H1 (cell line): ENCODE measurements around the gene DOCK3. TPM values are rescaled to one million over a fixed set of nuclear protein-coding genes. Genes with fewer than 3 reads are reported as not detected.

Experiments used
- ATF2 ChIP-seq: IDR thresholded peaks from 2 replicates; pipeline ENCODE4 v1.6.1; 2012; ENCODE audit warnings: low read length, inconsistent platforms
- JUND ChIP-seq: IDR thresholded peaks from 2 replicates; pipeline ENCODE4 v1.6.1; 2011; ENCODE audit warnings: mild to moderate bottlenecking, improper control_type of control experiment, low read length
- POLR2A ChIP-seq, 2 experiments: IDR thresholded peaks; 1 replicate in 1 of 2; 2 replicates in 1 of 2; pipeline ENCODE4 v1.6.1; 2011; ENCODE audit warnings: low read depth in 2 of 2, low read length in 2 of 2, mild to moderate bottlenecking in 2 of 2; ENCODE audit errors: control extremely low read depth in 1 of 2
- polyA plus RNA-seq, 7 experiments: library from polyadenylated mRNA; depleted of rRNA in 3 of 7; stranded (reverse) in 5 of 7; unstranded in 2 of 7; fragments of >200 nt in 5 of 7; fragments of 200-250 nt in 2 of 7; gene quantifications; 1 replicate in 5 of 7; 2 replicates in 1 of 7; 4 replicates in 1 of 7; pipeline versions ENCODE4 v1.2.1 to v1.2.3, GENCODE V29; 2011 to 2013; ENCODE audit warnings: missing spikeins in 2 of 7, mixed read lengths in 2 of 7
- total RNA-seq: library from RNA; stranded (reverse); fragmentation: NEBNext Ultra II Directional; extraction: Animal tissue kit (Norgen Biotek cat#: 25700); gene quantifications from 2 replicates; pipeline ENCODE4 v1.2.1, GENCODE V29; 2021
- TF ChIP-seq, protein P1 (sequence below): IDR thresholded peaks from 2 replicates; pipeline ENCODE4 v1.6.1; 2011; ENCODE audit warnings: low read depth, mild to moderate bottlenecking, low read length; ENCODE audit not compliant: insufficient read depth
- TF ChIP-seq, protein P2 (sequence below): IDR thresholded peaks from 2 replicates; pipeline ENCODE4 v1.6.1; 2012; ENCODE audit warnings: inconsistent platforms

The DOCK3 gene
- total and polyA plus RNA-seq, 2 of the 8 experiments (the other 6 are each of a cell fraction or from before 2014, with no cell fraction given) = 2.7 to 5.0 TPM

DNA sequence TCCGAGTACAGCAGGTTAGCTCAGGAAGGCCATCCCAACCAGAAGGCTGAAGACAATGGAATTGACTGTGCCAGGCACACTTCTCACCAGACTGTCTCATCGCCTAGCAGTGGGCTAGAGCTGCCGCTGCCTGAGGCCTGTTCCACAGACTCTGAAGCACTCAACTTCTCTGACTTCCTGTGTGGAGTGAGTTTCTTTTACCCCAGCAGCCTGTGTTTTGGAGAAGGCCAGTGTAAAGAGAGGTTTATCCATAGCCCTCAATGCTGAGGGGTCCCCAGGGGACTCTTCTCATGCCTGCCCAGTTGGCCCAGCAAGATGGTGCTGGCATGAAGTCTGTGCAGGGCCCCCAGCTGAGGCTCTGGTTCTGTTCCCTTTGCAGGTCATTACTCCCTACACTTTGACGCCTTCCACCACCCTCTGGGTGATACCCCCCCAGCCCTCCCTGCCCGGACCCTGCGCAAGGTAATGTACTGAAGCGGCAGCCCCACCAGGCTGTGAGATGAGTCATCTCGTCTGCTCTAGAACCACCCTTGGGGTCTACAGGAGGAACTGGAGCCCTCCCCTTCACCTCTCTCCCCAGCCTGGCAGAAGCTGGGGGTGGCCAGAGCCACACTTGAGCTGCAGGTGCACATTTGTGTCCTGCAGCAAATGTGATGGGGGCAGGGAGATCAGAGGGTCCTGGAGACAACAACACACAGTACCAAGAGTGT is 705.2 kb downstream of the DOCK3 start (continued):
- TF ChIP-seq ATF2 (no peak), POLR2A (IDR thresholded peaks at IDR 0.05; ENCODE audit: control extremely low read depth in 1 of 2, low read depth in 2 of 2, low read length in 2 of 2) (no peak), JUND (no peak)
- TF ChIP-seq, protein P1, sequence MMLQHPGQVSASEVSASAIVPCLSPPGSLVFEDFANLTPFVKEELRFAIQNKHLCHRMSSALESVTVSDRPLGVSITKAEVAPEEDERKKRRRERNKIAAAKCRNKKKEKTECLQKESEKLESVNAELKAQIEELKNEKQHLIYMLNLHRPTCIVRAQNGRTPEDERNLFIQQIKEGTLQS = no peak
- TF ChIP-seq, protein P2, sequence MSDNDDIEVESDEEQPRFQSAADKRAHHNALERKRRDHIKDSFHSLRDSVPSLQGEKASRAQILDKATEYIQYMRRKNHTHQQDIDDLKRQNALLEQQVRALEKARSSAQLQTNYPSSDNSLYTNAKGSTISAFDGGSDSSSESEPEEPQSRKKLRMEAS = no peak
